CD4-positive, alpha-beta T cell treated with Interleukin-17A for 1 hour (primary cell): ENCODE measurements around the gene FITM2.
A peak's percentile ranks its signal among the peaks of the same experiment; 100 is the strongest.

Experiments
- DNase-seq: peaks from one replicate; pipeline ENCODE4 v3.0.0-alpha.2; 2020

The FITM2 gene

GRCh38 chr20:44274303-44275017 is 36.5 kb downstream of the FITM2 start:
- DNase-seq: no peak

- no peak for DNase-seq
Observed at GRCh38 chr20:44273231-44274215, 37.5 kb downstream of the FITM2 start.

GRCh38 chr20:44271915-44272663 is 38.9 kb downstream of the FITM2 start:
- DNase-seq: peak; percentile 7

- no peak for DNase-seq
Observed at GRCh38 chr20:44268802-44269201, 42.2 kb downstream of the FITM2 start.

GRCh38 chr20:44264287-44264686 is 46.7 kb downstream of the FITM2 start:
- DNase-seq: no peak

GRCh38 chr20:44258226-44258890 is 52.6 kb downstream of the FITM2 start:
- no peak for DNase-seq

- DNase-seq: no peak
Observed at GRCh38 chr20:44256961-44257360, 54.0 kb downstream of the FITM2 start.

GRCh38 chr20:44255942-44256341 is 55.1 kb downstream of the FITM2 start:
- no peak for DNase-seq

- DNase-seq: no peak
Observed at GRCh38 chr20:44254073-44254472, 56.9 kb downstream of the FITM2 start.

- no peak for DNase-seq
Observed at GRCh38 chr20:44253528-44253927, 57.5 kb downstream of the FITM2 start.
